Sigmoid colon (tissue), 7 donors: ENCODE results near the gene TMED7. TPM values are rescaled to one million over a fixed set of nuclear protein-coding genes. Genes with fewer than 3 reads are reported as not detected.
"Not testable (repeated sequence)": the region's sequence is repeated elsewhere in the genome, so short reads cannot be mapped to it uniquely, and the experiment has no call there.

Experiments
- DNase-seq: peaks from one replicate; pipeline ENCODE4 v3.0.0-alpha.2; 2019
- H3K27ac ChIP-seq, 4 donors: fragments of 200-600 bp; sonication (generic); one replicate each; pipeline ENCODE4 v1.5.1; 2016 to 2019; ENCODE audit warnings: mild to moderate bottlenecking in 1 of 4
- H3K27me3 ChIP-seq, 3 donors: fragments of 200-600 bp; sonication (generic); one replicate each; pipeline ENCODE4 v1.5.1; 2019; ENCODE audit warnings: mild to moderate bottlenecking in 1 of 3
- H3K36me3 ChIP-seq, 4 donors: fragments of 200-600 bp; sonication (generic); one replicate each; pipeline ENCODE4 v1.5.1; 2016 to 2019
- H3K4me1 ChIP-seq, 4 donors: fragments of 200-600 bp; sonication (generic); one replicate each; pipeline ENCODE4 v1.5.1; 2017 to 2019
- H3K4me3 ChIP-seq, 4 donors: fragments of 200-600 bp; sonication (generic); one replicate each; pipeline ENCODE4 v1.5.1; 2017 to 2019; ENCODE audit warnings: mild to moderate bottlenecking in 2 of 4, moderate library complexity in 1 of 4
- H3K9me3 ChIP-seq, 4 donors: fragments of 200-600 bp in 3 of 4; sonication (generic) in 3 of 4; one replicate each; pipeline versions ENCODE4 v1.5.1 to v1.6.1; 2013 to 2019
- EP300 ChIP-seq, 4 donors: sonication (generic); formaldehyde crosslinking; IDR thresholded peaks; one replicate each; pipeline ENCODE4 v1.6.1; 2017; ENCODE audit warnings: antibody characterized with exemption in 4 of 4
- POLR2A ChIP-seq, 2 donors: fragments of 450-650 bp; IDR thresholded peaks; one replicate each; pipeline ENCODE4 v1.6.1; 2016; ENCODE audit warnings: antibody characterized with exemption in 2 of 2, mild to moderate bottlenecking in 2 of 2, moderate library complexity in 2 of 2
- POLR2AphosphoS5 ChIP-seq, 4 donors: sonication (generic); formaldehyde crosslinking; IDR thresholded peaks; one replicate each; pipeline ENCODE4 v1.6.1; 2017; ENCODE audit warnings: antibody characterized with exemption in 4 of 4
- WGBS, 2 donors: extraction: QIAGEN DNeasy Blood & Tissue Kit; methylation state at CpG; one replicate each; pipeline ENCODE4 v1.1.7; 2013; 5-methylcytosine and 5-hydroxymethylcytosine counted together
- intact Hi-C: fragments of 100-400 bp; cut with DNase I; formaldehyde crosslinking; loops from one replicate; pipeline ENCODE4 v1.15.1; 2023
- polyA plus RNA-seq, 3 donors: library from polyadenylated mRNA; stranded (reverse); fragments of 200-250 nt; gene quantifications; one replicate each; pipeline ENCODE4 v1.2.3, GENCODE V29; 2013
- total RNA-seq, 4 donors: library from RNA; depleted of rRNA; stranded (reverse); fragments of >200 nt; gene quantifications; one replicate each; pipeline ENCODE4 v1.1.0, GENCODE V29; 2016
- TF ChIP-seq, protein P1 (sequence below), 4 experiments: fragments of 450-650 bp in 3 of 4; fragments of 200-600 bp in 1 of 4; IDR thresholded peaks; one replicate each; pipeline ENCODE4 v1.5.1; 2016 to 2019; ENCODE audit warnings: antibody characterized with exemption in 4 of 4, mild to moderate bottlenecking in 3 of 4, moderate library complexity in 2 of 4
- donor health status: healthy with polysubstance abuse.
- donor health status: Bipolar disorder and iron deficiency.
- donor health status: healthy.

The TMED7 gene
- total RNA-seq (100 to 1,000 TPM in 1 of 4 donors, 10 to 100 TPM in 3; 80.8 to 104 (median 88.2) TPM), polyA plus RNA-seq (10 to 100 TPM; 10.8 to 28.9 (median 14.3) TPM)

DNA sequence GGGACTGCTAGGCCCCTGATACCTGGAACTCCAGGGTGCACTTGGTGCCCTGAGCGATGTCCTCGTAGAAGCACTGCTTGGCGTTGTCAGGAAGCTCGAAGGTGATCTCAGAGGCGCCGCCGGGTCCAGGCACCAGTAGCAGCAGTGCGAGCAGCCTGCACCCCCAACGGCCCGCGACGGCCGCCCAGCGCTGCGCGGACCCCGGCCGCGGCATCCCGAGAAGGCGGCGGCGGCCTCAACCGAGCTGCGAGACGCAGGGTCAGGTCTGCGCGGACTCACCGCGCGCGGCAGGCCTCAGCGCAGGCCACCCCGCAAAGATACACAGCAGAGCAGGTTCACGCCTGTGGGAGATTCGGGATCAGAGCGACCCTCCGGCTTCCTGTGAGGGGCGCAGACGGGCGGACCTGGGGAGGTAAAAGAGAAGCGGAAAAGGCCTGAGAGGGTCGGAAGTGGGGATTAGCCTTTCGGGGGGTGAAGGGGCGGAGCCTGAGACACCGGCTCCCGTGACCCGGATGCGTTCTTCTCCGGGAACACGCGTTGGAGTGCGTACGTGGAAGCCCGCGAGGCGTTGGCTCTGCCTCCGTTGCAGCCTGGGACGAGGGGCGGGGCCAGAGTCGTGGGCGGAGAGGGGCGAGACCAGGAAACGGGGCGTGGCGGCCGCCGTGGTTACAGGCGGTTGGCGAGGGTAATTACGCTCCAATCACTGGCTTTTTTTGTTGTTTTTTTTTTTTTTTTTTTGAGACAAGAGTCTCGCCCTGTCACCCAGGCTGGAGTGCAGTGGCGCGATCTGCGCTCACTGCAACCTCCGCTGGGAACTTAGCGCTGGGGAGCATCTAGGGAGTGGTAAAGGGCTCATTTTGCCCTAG lies at the start of gene TMED7:
Gene TMED7, minus strand, starts transcription at position 458 of the 866 bp plus-strand sequence. Its CDS starts 244 bp downstream, at position 214.
- peak; percentile 100 for DNase-seq
- peak; percentile 65 to 79 for TF ChIP-seq POLR2A (IDR thresholded peaks at IDR 0.05)
- peak; percentile 79 to 96 (median 84) for TF ChIP-seq POLR2AphosphoS5 (IDR thresholded peaks at IDR 0.05)
- TF ChIP-seq, protein P1, sequence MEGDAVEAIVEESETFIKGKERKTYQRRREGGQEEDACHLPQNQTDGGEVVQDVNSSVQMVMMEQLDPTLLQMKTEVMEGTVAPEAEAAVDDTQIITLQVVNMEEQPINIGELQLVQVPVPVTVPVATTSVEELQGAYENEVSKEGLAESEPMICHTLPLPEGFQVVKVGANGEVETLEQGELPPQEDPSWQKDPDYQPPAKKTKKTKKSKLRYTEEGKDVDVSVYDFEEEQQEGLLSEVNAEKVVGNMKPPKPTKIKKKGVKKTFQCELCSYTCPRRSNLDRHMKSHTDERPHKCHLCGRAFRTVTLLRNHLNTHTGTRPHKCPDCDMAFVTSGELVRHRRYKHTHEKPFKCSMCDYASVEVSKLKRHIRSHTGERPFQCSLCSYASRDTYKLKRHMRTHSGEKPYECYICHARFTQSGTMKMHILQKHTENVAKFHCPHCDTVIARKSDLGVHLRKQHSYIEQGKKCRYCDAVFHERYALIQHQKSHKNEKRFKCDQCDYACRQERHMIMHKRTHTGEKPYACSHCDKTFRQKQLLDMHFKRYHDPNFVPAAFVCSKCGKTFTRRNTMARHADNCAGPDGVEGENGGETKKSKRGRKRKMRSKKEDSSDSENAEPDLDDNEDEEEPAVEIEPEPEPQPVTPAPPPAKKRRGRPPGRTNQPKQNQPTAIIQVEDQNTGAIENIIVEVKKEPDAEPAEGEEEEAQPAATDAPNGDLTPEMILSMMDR (IDR thresholded peaks at IDR 0.05) = no peak
- TF ChIP-seq EP300 (IDR thresholded peaks at IDR 0.05) = peak in 1 of 4 donors; percentile 50
- no peaks in the 10 kb centered on the region for H3K9me3 ChIP-seq
- intact Hi-C loops = loop anchor here (2.0 to 5.0 kb wide), 3 partner anchors 84 to 456 kb away; partner anchors contain the start of genes AP3S1, ATG12 and FEM1C
- H3K27ac ChIP-seq = peak within 1 kb of the TSS; percentile 91 to 97 (median 95)
- peak within 1 kb of the TSS; percentile 76 to 97 (median 90) for H3K4me3 ChIP-seq
- H3K36me3 ChIP-seq = no peaks in the 10 kb centered on the region
- H3K4me1 ChIP-seq = peaks cover 0 to 46% (median 36%) of the 10 kb centered on the region in 4 donors
- WGBS, 2 donors = 0% methylated on average over 77 of the region's 77 CpGs
- no peaks in the 10 kb centered on the region for H3K27me3 ChIP-seq

DNA sequence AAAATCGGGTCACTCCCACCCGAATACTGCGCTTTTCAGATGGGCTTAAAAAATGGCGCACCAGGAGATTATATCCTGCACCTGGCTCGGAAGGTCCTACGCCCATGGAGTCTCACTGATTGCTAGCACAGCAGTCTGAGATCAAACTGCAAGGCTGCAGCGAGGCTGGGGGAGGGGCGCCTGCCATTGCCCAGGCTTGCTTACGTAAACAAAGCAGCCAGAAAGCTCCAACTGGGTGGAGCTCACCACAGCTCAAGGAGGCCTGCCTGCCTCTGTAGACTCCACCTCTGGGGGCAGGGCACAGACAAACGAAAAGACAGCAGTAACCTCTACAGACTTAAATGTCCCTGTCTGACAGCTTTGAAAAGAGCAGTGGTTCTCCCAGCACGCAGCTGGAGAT lies 48.9 kb upstream of the TMED7 start:
- WGBS, 2 donors = 75 to 81% methylated on average over 11 of the region's 11 CpGs
- H3K4me1 ChIP-seq, H3K27ac ChIP-seq, DNase-seq, H3K4me3 ChIP-seq, H3K9me3 ChIP-seq, H3K27me3 ChIP-seq, intact Hi-C loops, H3K36me3 ChIP-seq: not testable (repeated sequence)

DNA sequence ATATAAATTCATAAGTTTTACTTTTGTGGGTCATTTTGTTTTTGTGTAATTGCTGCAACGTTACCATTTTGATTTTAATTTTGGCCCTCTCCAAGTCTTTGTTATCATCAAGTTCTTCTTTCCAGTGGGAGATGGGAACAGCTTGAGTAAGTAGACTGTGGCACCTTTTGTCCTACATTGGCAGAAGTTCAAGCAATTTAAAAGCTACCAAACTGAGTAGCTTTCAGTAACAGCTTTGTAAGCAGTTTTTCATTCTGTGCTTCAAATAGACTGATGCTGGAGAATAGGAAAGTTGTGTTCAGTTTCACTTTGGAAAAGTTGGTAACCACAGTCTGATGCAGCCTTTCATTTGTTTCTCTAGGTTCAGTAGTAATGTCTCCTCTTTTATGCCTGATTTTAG lies 47.8 kb upstream of the TMED7 start:
- DNase-seq = no peak
- Histone ChIP-seq H3K9me3 (no peaks in the 10 kb centered on the region), H3K27me3 (no peaks in the 10 kb centered on the region), H3K36me3 (no peaks in the 10 kb centered on the region), H3K27ac (no peak overlapping the region), H3K4me1 (peaks cover 0 to 6% (median 0%) of the 10 kb centered on the region in 4 donors), H3K4me3 (no peak overlapping the region)
- intact Hi-C loops = no loop called here
- WGBS, 2 donors = 0 to 50% methylated on average over 1 of the region's 1 CpG
- TF ChIP-seq POLR2AphosphoS5 (IDR thresholded peaks at IDR 0.05) (no peak), POLR2A (IDR thresholded peaks at IDR 0.05) (no peak), EP300 (IDR thresholded peaks at IDR 0.05) (no peak)
- TF ChIP-seq, protein P1 (IDR thresholded peaks at IDR 0.05) = no peak

DNA sequence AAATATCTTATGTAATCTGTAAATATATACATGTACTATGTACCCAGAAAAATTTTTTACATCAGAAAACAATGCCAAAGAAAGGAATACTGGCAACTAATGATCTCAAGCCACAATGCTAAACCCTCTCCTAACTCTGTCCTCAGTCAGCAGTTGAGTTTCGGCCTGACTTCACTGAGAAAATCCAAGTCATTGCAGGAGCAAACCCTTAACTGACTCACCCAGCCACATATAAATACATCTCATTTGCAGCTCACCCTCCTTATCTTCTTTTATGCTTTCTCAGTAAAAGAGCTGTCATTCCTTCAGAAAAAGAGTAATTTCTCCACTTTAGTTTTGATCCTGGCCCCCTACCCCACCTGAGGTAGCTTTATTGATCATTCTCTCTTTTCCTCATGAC lies 46.1 kb upstream of the TMED7 start:
- intact Hi-C loops = no loop called here
- Histone ChIP-seq H3K4me1 (peaks cover 0 to 6% (median 0%) of the 10 kb centered on the region in 4 donors), H3K27me3 (no peaks in the 10 kb centered on the region), H3K36me3 (no peaks in the 10 kb centered on the region), H3K4me3 (no peak overlapping the region), H3K9me3 (peaks cover 0 to 5% (median 0%) of the 10 kb centered on the region in 4 donors), H3K27ac (no peak overlapping the region)
- TF ChIP-seq POLR2A (IDR thresholded peaks at IDR 0.05) (no peak), EP300 (IDR thresholded peaks at IDR 0.05) (no peak), POLR2AphosphoS5 (IDR thresholded peaks at IDR 0.05) (no peak)
- TF ChIP-seq, protein P1 (IDR thresholded peaks at IDR 0.05) = no peak
- no peak for DNase-seq
- 88 to 89% methylated on average over 1 of the region's 1 CpG for WGBS, 2 donors

DNA sequence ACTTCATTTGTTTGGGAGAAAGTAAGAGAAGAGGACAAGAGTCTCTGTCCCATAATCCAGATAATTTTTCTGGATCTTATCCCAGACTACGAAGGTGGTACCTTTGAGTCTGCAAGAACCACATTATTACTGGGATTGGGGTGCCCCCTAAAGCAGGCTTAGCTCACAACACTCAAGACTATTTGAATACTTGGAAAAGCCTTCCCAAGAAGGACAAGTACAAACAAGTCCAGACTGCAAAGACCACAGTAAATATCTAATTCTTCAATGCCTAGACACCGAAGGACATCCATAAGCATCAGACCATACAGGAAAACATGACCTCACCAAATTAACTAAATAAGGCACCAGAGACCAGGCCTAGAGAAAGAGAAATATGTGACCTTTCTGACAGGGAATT lies 40.2 kb upstream of the TMED7 start:
- H3K9me3 ChIP-seq = peaks cover 0 to 5% (median 0%) of the 10 kb centered on the region in 4 donors
- no peaks in the 10 kb centered on the region for H3K27me3 ChIP-seq
- no peak overlapping the region for H3K4me3 ChIP-seq
- H3K4me1 ChIP-seq = peaks cover 0 to 5% (median 0%) of the 10 kb centered on the region in 4 donors
- WGBS, 2 donors = 65 to 68% methylated on average over 2 of the region's 2 CpGs
- H3K36me3 ChIP-seq = no peaks in the 10 kb centered on the region
- intact Hi-C loops = no loop called here
- no peak for DNase-seq
- TF ChIP-seq EP300 (IDR thresholded peaks at IDR 0.05) (no peak), POLR2A (IDR thresholded peaks at IDR 0.05) (no peak), POLR2AphosphoS5 (IDR thresholded peaks at IDR 0.05) (no peak)
- TF ChIP-seq, protein P1 (IDR thresholded peaks at IDR 0.05) = no peak
- H3K27ac ChIP-seq = no peak overlapping the region
